Liver (tissue), 9 donors: ENCODE data around the gene MYL6. TPM values are rescaled to one million over a fixed set of nuclear protein-coding genes. Genes with fewer than 3 reads are reported as not detected.

Source experiments
- DNase-seq: peaks from one replicate; pipeline ENCODE4 v3.0.0-alpha.2; 2017; ENCODE audit warnings: low spot score
- H3K27ac ChIP-seq, 2 donors: one replicate each; pipeline ENCODE4 v1.7.0; 2013; ENCODE audit warnings: inconsistent platforms in 2 of 2, low read length in 2 of 2, control low read depth in 1 of 2, low read depth in 1 of 2, mild to moderate bottlenecking in 1 of 2
- H3K27me3 ChIP-seq, 4 donors: one replicate each; pipeline versions ENCODE4 v1.6.1 to v1.7.0; 2013; ENCODE audit warnings: low read length in 3 of 4, inconsistent platforms in 1 of 4, mild to moderate bottlenecking in 1 of 4, moderate library complexity in 1 of 4; ENCODE audit not compliant: control insufficient read depth in 4 of 4, insufficient read depth in 4 of 4
- H3K36me3 ChIP-seq, 4 donors: one replicate each; pipeline versions ENCODE4 v1.6.1 to v1.7.0; 2013; ENCODE audit warnings: low read length in 3 of 4, mild to moderate bottlenecking in 3 of 4, low read depth in 1 of 4, moderate library complexity in 1 of 4; ENCODE audit not compliant: control insufficient read depth in 4 of 4, insufficient read depth in 3 of 4
- H3K4me1 ChIP-seq, 4 donors: one replicate each; pipeline versions ENCODE4 v1.6.1 to v1.7.0; 2013; ENCODE audit warnings: low read length in 3 of 4, mild to moderate bottlenecking in 3 of 4, moderate library complexity in 1 of 4; ENCODE audit not compliant: control insufficient read depth in 4 of 4, insufficient read depth in 4 of 4
- H3K4me3 ChIP-seq, 3 donors: one replicate each; pipeline versions ENCODE4 v1.6.1 to v1.7.0; 2013; ENCODE audit warnings: low read length in 3 of 3, control low read depth in 1 of 3, low read depth in 1 of 3, mild to moderate bottlenecking in 1 of 3
- H3K9ac ChIP-seq, 2 donors: one replicate each; pipeline ENCODE4 v1.7.0; 2013; ENCODE audit warnings: low read length in 2 of 2, mild to moderate bottlenecking in 2 of 2, moderate library complexity in 2 of 2, control low read depth in 1 of 2, low read depth in 1 of 2
- H3K9me3 ChIP-seq, 4 donors: one replicate each; pipeline versions ENCODE4 v1.6.1 to v1.7.0; 2013; ENCODE audit warnings: low read length in 3 of 4; ENCODE audit not compliant: control insufficient read depth in 4 of 4
- EGR1 ChIP-seq, 2 donors: IDR thresholded peaks; 2 replicates each; pipeline ENCODE4 v1.6.1; 2016 to 2018; ENCODE audit warnings: antibody characterized with exemption in 2 of 2, low read depth in 2 of 2
- FOXA1 ChIP-seq: IDR thresholded peaks from 2 replicates; pipeline ENCODE4 v1.6.1; 2016; ENCODE audit warnings: antibody characterized with exemption
- FOXA2 ChIP-seq: IDR thresholded peaks from 2 replicates; pipeline ENCODE4 v1.6.1; 2016; ENCODE audit warnings: antibody characterized with exemption
- GABPA ChIP-seq, 2 donors: IDR thresholded peaks in 1 of 2; conservative IDR thresholded peaks in 1 of 2; 2 replicates each; pipeline ENCODE4 v1.6.1; 2016; ENCODE audit warnings: antibody characterized with exemption in 2 of 2, mild to moderate bottlenecking in 1 of 2, moderate library complexity in 1 of 2
- HNF4A ChIP-seq, 2 donors: conservative IDR thresholded peaks; 2 replicates each; pipeline ENCODE4 v1.6.1; 2016; ENCODE audit warnings: antibody characterized with exemption in 2 of 2, mild to moderate bottlenecking in 2 of 2
- HNF4G ChIP-seq: IDR thresholded peaks from 2 replicates; pipeline ENCODE4 v1.6.1; 2016; ENCODE audit warnings: antibody characterized with exemption
- JUND ChIP-seq, 2 donors: IDR thresholded peaks; 2 replicates each; pipeline ENCODE4 v1.6.1; 2016; ENCODE audit warnings: antibody characterized with exemption in 2 of 2
- NR2F2 ChIP-seq: IDR thresholded peaks from 2 replicates; pipeline ENCODE4 v1.6.1; 2016; ENCODE audit warnings: antibody characterized with exemption
- RAD21 ChIP-seq, 2 donors: IDR thresholded peaks; 2 replicates each; pipeline ENCODE4 v1.6.1; 2016; ENCODE audit warnings: antibody characterized with exemption in 2 of 2, mild to moderate bottlenecking in 2 of 2
- RXRA ChIP-seq, 2 donors: IDR thresholded peaks; 2 replicates each; pipeline ENCODE4 v1.6.1; 2017 to 2018; ENCODE audit warnings: antibody characterized with exemption in 2 of 2, mild to moderate bottlenecking in 1 of 2
- SP1 ChIP-seq: IDR thresholded peaks from 2 replicates; pipeline ENCODE4 v1.6.1; 2018; ENCODE audit warnings: antibody characterized with exemption, mild to moderate bottlenecking
- TAF1 ChIP-seq: conservative IDR thresholded peaks from 2 replicates; pipeline ENCODE4 v1.6.1; 2016; ENCODE audit warnings: antibody characterized with exemption, mild to moderate bottlenecking
- YY1 ChIP-seq: IDR thresholded peaks from 2 replicates; pipeline ENCODE4 v1.6.1; 2016; ENCODE audit warnings: antibody characterized with exemption, mild to moderate bottlenecking
- WGBS: extraction: QIAGEN DNeasy Blood & Tissue Kit; methylation state at CpG from one replicate; pipeline ENCODE4 v1.1.7; 2013; 5-methylcytosine and 5-hydroxymethylcytosine counted together
- polyA plus RNA-seq, 2 donors: library from polyadenylated mRNA; stranded (reverse) in 1 of 2; unstranded in 1 of 2; fragments of 200-250 nt in 1 of 2; fragments of >200 nt in 1 of 2; fragmentation: Nextera tagmentation in 1 of 2; extraction: Ambion mirVana in 1 of 2; gene quantifications; one replicate each; pipeline versions ENCODE4 v1.2.1 to v1.2.3, GENCODE V29; 2013 to 2015
- total RNA-seq, 2 donors: library from RNA; depleted of rRNA; stranded (reverse); fragments of >200 nt; gene quantifications; one replicate each; pipeline ENCODE4 v1.2.3, GENCODE V29; 2014
- TF ChIP-seq, protein P1 (sequence below): fragments of 150-350 bp; IDR thresholded peaks from 2 replicates; pipeline ENCODE4 v1.5.1; 2017; ENCODE audit warnings: improper control_type of control experiment, low read depth, low read length; ENCODE audit not compliant: missing input control
- TF ChIP-seq, protein P2 (sequence below): IDR thresholded peaks from 2 replicates; pipeline ENCODE4 v1.6.1; 2016; ENCODE audit warnings: antibody characterized with exemption, mild to moderate bottlenecking
- TF ChIP-seq, protein P3 (sequence below): IDR thresholded peaks from 2 replicates; pipeline ENCODE4 v1.6.1; 2016; ENCODE audit warnings: antibody characterized with exemption
- TF ChIP-seq, protein P4 (sequence below): IDR thresholded peaks from 2 replicates; pipeline ENCODE4 v1.6.1; 2016; ENCODE audit warnings: antibody characterized with exemption
- TF ChIP-seq, protein P5 (sequence below): IDR thresholded peaks from 2 replicates; pipeline ENCODE4 v1.6.1; 2016; ENCODE audit warnings: antibody characterized with exemption
- donor health status: healthy.
- donor health status: healthy.
- donor health status: healthy.
- donor health status: healthy.
- donor health status: healthy.

MYL6 gene
- total and polyA plus RNA-seq, 4 donors: 298 to 975 (median 624) TPM

DNA sequence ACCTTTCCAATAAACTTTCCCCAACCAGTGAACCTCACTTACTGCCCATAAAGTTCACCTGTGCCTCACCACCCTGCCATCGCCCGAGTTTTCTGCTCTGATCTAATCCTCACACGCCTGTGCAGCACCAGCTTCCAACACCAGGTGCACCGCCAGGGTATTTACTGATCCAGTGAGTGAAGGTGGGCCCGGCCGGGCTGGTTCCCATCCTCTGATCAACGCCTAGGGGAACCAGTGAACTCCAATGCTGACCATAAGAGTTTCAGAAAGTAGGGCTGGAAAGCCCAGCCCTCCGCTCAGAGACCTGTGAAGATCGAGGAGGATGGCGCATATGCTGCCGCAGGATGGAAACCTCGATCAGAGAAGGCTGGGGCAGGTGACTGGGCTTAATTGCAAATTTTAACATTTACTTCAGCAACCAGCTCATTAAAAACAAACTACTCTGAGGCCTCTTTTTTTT, 6.5 kb upstream of the MYL6 start:
- TF ChIP-seq RAD21 (IDR thresholded peaks at IDR 0.05): peak in 1 of 2 donors; percentile 37
- no peak for TF ChIP-seq TAF1
- TF ChIP-seq, protein P1, sequence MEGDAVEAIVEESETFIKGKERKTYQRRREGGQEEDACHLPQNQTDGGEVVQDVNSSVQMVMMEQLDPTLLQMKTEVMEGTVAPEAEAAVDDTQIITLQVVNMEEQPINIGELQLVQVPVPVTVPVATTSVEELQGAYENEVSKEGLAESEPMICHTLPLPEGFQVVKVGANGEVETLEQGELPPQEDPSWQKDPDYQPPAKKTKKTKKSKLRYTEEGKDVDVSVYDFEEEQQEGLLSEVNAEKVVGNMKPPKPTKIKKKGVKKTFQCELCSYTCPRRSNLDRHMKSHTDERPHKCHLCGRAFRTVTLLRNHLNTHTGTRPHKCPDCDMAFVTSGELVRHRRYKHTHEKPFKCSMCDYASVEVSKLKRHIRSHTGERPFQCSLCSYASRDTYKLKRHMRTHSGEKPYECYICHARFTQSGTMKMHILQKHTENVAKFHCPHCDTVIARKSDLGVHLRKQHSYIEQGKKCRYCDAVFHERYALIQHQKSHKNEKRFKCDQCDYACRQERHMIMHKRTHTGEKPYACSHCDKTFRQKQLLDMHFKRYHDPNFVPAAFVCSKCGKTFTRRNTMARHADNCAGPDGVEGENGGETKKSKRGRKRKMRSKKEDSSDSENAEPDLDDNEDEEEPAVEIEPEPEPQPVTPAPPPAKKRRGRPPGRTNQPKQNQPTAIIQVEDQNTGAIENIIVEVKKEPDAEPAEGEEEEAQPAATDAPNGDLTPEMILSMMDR: peak; percentile 47
- TF ChIP-seq SP1: no peak
- Histone ChIP-seq H3K9ac (peak overlapping the region; percentile 86 to 95), H3K27me3 (no peaks in the 10 kb centered on the region), H3K4me1 (peaks cover 9 to 32% (median 23%) of the 10 kb centered on the region in 4 donors), H3K36me3 (no peaks in the 10 kb centered on the region), H3K9me3 (no peaks in the 10 kb centered on the region), H3K27ac (peak overlapping the region; percentile 88 to 98), H3K4me3 (peak overlapping the region; percentile 68 to 83 (median 79))
- peak; percentile 66 for DNase-seq
- WGBS: 2% methylated on average over 12 of the region's 12 CpGs

DNA sequence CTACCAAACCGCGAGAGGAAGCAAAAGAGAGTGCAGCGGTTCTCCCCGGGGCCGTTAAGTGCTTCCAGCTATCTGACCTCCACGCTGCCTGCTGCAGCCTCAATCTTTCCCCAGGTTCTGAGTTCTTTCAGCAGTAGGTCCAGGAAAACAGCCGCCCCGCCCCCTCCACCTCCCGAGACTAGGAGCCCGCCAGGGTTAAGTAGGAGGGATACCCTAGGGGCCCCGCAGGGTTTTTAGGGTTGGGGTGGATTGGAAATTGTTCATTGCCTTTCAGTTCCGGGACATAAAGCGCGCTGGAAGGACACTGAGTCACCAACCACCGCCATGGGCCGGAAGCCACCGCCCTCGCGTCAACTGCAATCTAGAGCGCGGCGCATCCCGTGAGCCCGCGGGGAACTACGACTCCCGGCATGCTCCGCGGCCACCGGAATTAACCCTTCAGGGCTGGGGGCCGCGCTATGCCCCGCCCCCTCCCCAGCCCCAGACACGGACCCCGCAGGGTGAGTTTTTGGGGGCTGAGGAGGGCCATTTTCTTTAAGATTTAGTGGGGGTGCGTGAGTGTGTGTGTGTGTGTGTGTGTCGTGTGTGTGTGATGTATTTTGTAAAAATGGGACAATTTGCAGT, 5.9 kb upstream of the MYL6 start, which contains the start of gene MYL6B:
MYL6B (plus strand) TSS at position 456 of the 624 bp plus-strand sequence. CDS start 1,332 bp downstream, outside the sequence.
- Histone ChIP-seq H3K4me3 (peak within 1 kb of the TSS; percentile 68 to 83 (median 79)), H3K9ac (peak within 1 kb of the TSS; percentile 86 to 95), H3K4me1 (peaks cover 9 to 33% (median 24%) of the 10 kb centered on the region in 4 donors), H3K27me3 (no peaks in the 10 kb centered on the region), H3K9me3 (no peaks in the 10 kb centered on the region), H3K27ac (peak within 1 kb of the TSS; percentile 88 to 98), H3K36me3 (no peaks in the 10 kb centered on the region)
- under 1% methylated on average over 37 of the region's 37 CpGs for WGBS
- TF ChIP-seq SP1 (peak; percentile 34), YY1 (peak; percentile 97), RXRA (IDR thresholded peaks at IDR 0.05) (peak in 1 of 2 donors; percentile 24), GABPA (IDR thresholded peaks at IDR 0.05 in 1 of 2, conservative IDR thresholded peaks at IDR 0.05 in 1 of 2) (peak; percentile 49 to 91), FOXA2 (no peak), JUND (IDR thresholded peaks at IDR 0.05) (peak; percentile 60 to 79), TAF1 (peak; percentile 39), FOXA1 (no peak), RAD21 (IDR thresholded peaks at IDR 0.05) (no peak), NR2F2 (no peak), HNF4A (conservative IDR thresholded peaks at IDR 0.05) (peak in 1 of 2 donors; percentile 11), HNF4G (no peak), EGR1 (IDR thresholded peaks at IDR 0.05; ENCODE audit: low read depth in 2 of 2) (peak in 1 of 2 donors; percentile 75)
- TF ChIP-seq, protein P2, sequence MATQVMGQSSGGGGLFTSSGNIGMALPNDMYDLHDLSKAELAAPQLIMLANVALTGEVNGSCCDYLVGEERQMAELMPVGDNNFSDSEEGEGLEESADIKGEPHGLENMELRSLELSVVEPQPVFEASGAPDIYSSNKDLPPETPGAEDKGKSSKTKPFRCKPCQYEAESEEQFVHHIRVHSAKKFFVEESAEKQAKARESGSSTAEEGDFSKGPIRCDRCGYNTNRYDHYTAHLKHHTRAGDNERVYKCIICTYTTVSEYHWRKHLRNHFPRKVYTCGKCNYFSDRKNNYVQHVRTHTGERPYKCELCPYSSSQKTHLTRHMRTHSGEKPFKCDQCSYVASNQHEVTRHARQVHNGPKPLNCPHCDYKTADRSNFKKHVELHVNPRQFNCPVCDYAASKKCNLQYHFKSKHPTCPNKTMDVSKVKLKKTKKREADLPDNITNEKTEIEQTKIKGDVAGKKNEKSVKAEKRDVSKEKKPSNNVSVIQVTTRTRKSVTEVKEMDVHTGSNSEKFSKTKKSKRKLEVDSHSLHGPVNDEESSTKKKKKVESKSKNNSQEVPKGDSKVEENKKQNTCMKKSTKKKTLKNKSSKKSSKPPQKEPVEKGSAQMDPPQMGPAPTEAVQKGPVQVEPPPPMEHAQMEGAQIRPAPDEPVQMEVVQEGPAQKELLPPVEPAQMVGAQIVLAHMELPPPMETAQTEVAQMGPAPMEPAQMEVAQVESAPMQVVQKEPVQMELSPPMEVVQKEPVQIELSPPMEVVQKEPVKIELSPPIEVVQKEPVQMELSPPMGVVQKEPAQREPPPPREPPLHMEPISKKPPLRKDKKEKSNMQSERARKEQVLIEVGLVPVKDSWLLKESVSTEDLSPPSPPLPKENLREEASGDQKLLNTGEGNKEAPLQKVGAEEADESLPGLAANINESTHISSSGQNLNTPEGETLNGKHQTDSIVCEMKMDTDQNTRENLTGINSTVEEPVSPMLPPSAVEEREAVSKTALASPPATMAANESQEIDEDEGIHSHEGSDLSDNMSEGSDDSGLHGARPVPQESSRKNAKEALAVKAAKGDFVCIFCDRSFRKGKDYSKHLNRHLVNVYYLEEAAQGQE: no peak
- TF ChIP-seq, protein P3, sequence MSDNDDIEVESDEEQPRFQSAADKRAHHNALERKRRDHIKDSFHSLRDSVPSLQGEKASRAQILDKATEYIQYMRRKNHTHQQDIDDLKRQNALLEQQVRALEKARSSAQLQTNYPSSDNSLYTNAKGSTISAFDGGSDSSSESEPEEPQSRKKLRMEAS: peak; percentile 44
- TF ChIP-seq, protein P4, sequence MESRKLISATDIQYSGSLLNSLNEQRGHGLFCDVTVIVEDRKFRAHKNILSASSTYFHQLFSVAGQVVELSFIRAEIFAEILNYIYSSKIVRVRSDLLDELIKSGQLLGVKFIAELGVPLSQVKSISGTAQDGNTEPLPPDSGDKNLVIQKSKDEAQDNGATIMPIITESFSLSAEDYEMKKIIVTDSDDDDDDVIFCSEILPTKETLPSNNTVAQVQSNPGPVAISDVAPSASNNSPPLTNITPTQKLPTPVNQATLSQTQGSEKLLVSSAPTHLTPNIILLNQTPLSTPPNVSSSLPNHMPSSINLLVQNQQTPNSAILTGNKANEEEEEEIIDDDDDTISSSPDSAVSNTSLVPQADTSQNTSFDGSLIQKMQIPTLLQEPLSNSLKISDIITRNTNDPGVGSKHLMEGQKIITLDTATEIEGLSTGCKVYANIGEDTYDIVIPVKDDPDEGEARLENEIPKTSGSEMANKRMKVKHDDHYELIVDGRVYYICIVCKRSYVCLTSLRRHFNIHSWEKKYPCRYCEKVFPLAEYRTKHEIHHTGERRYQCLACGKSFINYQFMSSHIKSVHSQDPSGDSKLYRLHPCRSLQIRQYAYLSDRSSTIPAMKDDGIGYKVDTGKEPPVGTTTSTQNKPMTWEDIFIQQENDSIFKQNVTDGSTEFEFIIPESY: peak; percentile 91
- TF ChIP-seq, protein P1: no peak
- TF ChIP-seq, protein P5, sequence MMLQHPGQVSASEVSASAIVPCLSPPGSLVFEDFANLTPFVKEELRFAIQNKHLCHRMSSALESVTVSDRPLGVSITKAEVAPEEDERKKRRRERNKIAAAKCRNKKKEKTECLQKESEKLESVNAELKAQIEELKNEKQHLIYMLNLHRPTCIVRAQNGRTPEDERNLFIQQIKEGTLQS: no peak
- DNase-seq: peak; percentile 91
